SU-DHL-6 (cell line): ENCODE data around the gene FAP.

Source experiments
- H2AFZ ChIP-seq: fragments of 200-600 bp; sonication (generic); 2 replicates; pipeline ENCODE4 v1.6.1; 2014; ENCODE audit warnings: low read depth, mild to moderate bottlenecking, moderate library complexity, mixed read lengths, antibody characterized with exemption, low read length; ENCODE audit not compliant: severe bottlenecking
- H3F3A ChIP-seq: fragments of 200-600 bp; shearing (Covaris generic); 2 replicates; pipeline ENCODE4 v1.6.0; 2016; ENCODE audit warnings: antibody characterized with exemption, mild to moderate bottlenecking; ENCODE audit not compliant: insufficient read depth
- H3K27ac ChIP-seq: fragments of 200-600 bp; sonication (generic); 2 replicates; pipeline ENCODE4 v1.5.1; 2016; ENCODE audit warnings: low read depth, mild to moderate bottlenecking, low read length, moderate library complexity, mixed read lengths
- H3K27me3 ChIP-seq: fragments of 200-600 bp; sonication (generic), shearing (Covaris generic); 2 replicates; pipeline ENCODE4 v1.6.0; 2014; ENCODE audit warnings: mild to moderate bottlenecking, low read length
- H3K36me3 ChIP-seq: fragments of 200-600 bp; sonication (generic); 2 replicates; pipeline ENCODE4 v1.6.1; 2014; ENCODE audit warnings: mild to moderate bottlenecking, low read length, mixed read lengths
- H3K4me2 ChIP-seq: fragments of 300-600, 200-600 bp; shearing (Covaris generic), sonication (generic); 2 replicates; pipeline ENCODE4 v1.6.0; 2014; ENCODE audit warnings: low read length, low read depth, mild to moderate bottlenecking; ENCODE audit not compliant: poor library complexity, severe bottlenecking
- H3K4me3 ChIP-seq: fragments of 200-600 bp; sonication (generic); 2 replicates; pipeline ENCODE4 v1.5.1; 2014; ENCODE audit warnings: antibody characterized with exemption, low read length, mild to moderate bottlenecking, mixed read lengths; ENCODE audit not compliant: insufficient read depth, poor library complexity, severe bottlenecking
- H3K79me2 ChIP-seq: fragments of 200-600 bp; sonication (generic); 2 replicates; pipeline ENCODE4 v1.6.1; 2014; ENCODE audit warnings: mild to moderate bottlenecking, low read length, moderate library complexity; ENCODE audit not compliant: insufficient read depth
- H3K9ac ChIP-seq: fragments of 200-600 bp; sonication (generic); 2 replicates; pipeline ENCODE4 v1.7.0; 2014; ENCODE audit warnings: mild to moderate bottlenecking, low read length
- H3K9me2 ChIP-seq: fragments of 200-600 bp; sonication (generic); replicated peaks from 2 replicates; pipeline ENCODE4 v1.6.1; 2014; ENCODE audit warnings: low read length; ENCODE audit not compliant: insufficient read depth
- H3K9me3 ChIP-seq: fragments of 200-600 bp; sonication (generic); 2 replicates; pipeline ENCODE4 v1.6.1; 2014; ENCODE audit warnings: low read length, mixed read lengths; ENCODE audit not compliant: insufficient read depth
- H4K20me1 ChIP-seq: fragments of 200-600 bp; sonication (generic); 2 replicates; pipeline ENCODE4 v1.6.1; 2014; ENCODE audit warnings: low read depth, mild to moderate bottlenecking, antibody characterized with exemption, low read length, moderate library complexity, mixed read lengths
- CTCF ChIP-seq: fragments of 200-600 bp; sonication (generic); IDR thresholded peaks from one replicate; pipeline ENCODE4 v1.5.1; 2017; ENCODE audit warnings: antibody characterized with exemption, mild to moderate bottlenecking, low read length, moderate library complexity; ENCODE audit not compliant: insufficient read depth, poor library complexity, severe bottlenecking
- EZH2phosphoT487 ChIP-seq: fragments of 200-600 bp; sonication (generic), shearing (Covaris generic); conservative IDR thresholded peaks from 2 replicates; pipeline ENCODE4 v1.6.1; 2018; ENCODE audit warnings: mild to moderate bottlenecking, antibody characterized with exemption, low read length, moderate library complexity, mixed read lengths

The FAP gene

GRCh38 chr2:162127422-162127821, 115.8 kb downstream of the FAP start:
- H3F3A ChIP-seq = no peaks in the 10 kb centered on the region
- TF ChIP-seq EZH2phosphoT487 (no peak), CTCF (no peak)
- no peak overlapping the region for H3K4me3 ChIP-seq
- no peaks in the 10 kb centered on the region for H3K9me2 ChIP-seq
- H3K9me3 ChIP-seq = no peaks in the 10 kb centered on the region
- H2AFZ ChIP-seq = no peak overlapping the region
- H3K27ac ChIP-seq = no peak overlapping the region
- no peaks in the 10 kb centered on the region for H3K79me2 ChIP-seq
- H3K9ac ChIP-seq = no peak overlapping the region
- H3K27me3 ChIP-seq = no peaks in the 10 kb centered on the region
- H3K4me2 ChIP-seq = no peak overlapping the region
- H3K36me3 ChIP-seq = no peaks in the 10 kb centered on the region
- no peaks in the 10 kb centered on the region; the same call in 1 of the 2 replicates for H4K20me1 ChIP-seq

- no peak overlapping the region for H3K27ac ChIP-seq
- H4K20me1 ChIP-seq = no peaks in the 10 kb centered on the region; the same call in 1 of the 2 replicates
- no peaks in the 10 kb centered on the region for H3K36me3 ChIP-seq
- H3K9me2 ChIP-seq = no peaks in the 10 kb centered on the region
- H3K4me3 ChIP-seq = no peak overlapping the region
- H3K79me2 ChIP-seq = no peaks in the 10 kb centered on the region
- H3K27me3 ChIP-seq = no peaks in the 10 kb centered on the region
- H2AFZ ChIP-seq = no peak overlapping the region
- H3K9me3 ChIP-seq = no peaks in the 10 kb centered on the region
- H3F3A ChIP-seq = no peaks in the 10 kb centered on the region
- no peak for TF ChIP-seq CTCF
- TF ChIP-seq EZH2phosphoT487 = no peak
- H3K9ac ChIP-seq = no peak overlapping the region
- H3K4me2 ChIP-seq = no peak overlapping the region
These were observed 116.7 kb downstream of the FAP start for GRCh38 chr2:162126527-162126926.

GRCh38 chr2:162126111-162126519, 117.1 kb downstream of the FAP start:
- no peak overlapping the region for H3K4me2 ChIP-seq
- H3F3A ChIP-seq = no peaks in the 10 kb centered on the region
- no peak overlapping the region for H2AFZ ChIP-seq
- H3K27ac ChIP-seq = no peak overlapping the region
- no peaks in the 10 kb centered on the region for H3K9me2 ChIP-seq
- no peaks in the 10 kb centered on the region for H3K27me3 ChIP-seq
- H3K9ac ChIP-seq = no peak overlapping the region
- H4K20me1 ChIP-seq = no peaks in the 10 kb centered on the region; the same call in 1 of the 2 replicates
- no peaks in the 10 kb centered on the region for H3K9me3 ChIP-seq
- no peaks in the 10 kb centered on the region for H3K36me3 ChIP-seq
- TF ChIP-seq CTCF (no peak), EZH2phosphoT487 (no peak)
- H3K79me2 ChIP-seq = no peaks in the 10 kb centered on the region
- H3K4me3 ChIP-seq = no peak overlapping the region
